Panc1 (cell line): Measurements from ENCODE around the gene UBL5.

ENCODE experiments used
- POLR2AphosphoS5 ChIP-seq: IDR thresholded peaks from 2 replicates; pipeline ENCODE4 v1.6.1; 2012; ENCODE audit warnings: mild to moderate bottlenecking, low read depth, low read length, moderate library complexity
- TF ChIP-seq, protein P1 (sequence below): fragments of 450-650 bp; IDR thresholded peaks from 2 replicates; pipeline ENCODE4 v1.5.1; 2017; ENCODE audit warnings: mild to moderate bottlenecking

DNA sequence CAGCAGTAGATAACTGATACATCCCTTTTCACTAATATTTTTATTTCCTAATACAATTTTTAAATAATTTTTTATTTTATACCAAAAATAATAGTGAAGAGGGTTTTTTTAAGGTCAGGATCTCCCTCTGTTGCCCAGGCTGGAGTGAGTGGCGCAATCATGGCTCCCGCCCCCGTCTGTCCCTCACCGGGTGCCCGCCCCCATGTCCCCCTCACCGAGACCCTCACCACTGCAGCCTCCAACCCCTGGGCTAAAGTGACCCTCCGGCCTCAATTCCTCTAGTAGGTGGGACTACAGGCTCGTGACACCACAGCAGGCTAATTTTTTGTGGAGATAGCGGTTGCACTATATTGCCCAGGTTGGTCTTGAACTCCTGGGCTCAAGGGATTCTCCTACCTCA lies 41.4 kb upstream of the UBL5 start:
- no peak for TF ChIP-seq POLR2AphosphoS5
- TF ChIP-seq, protein P1, sequence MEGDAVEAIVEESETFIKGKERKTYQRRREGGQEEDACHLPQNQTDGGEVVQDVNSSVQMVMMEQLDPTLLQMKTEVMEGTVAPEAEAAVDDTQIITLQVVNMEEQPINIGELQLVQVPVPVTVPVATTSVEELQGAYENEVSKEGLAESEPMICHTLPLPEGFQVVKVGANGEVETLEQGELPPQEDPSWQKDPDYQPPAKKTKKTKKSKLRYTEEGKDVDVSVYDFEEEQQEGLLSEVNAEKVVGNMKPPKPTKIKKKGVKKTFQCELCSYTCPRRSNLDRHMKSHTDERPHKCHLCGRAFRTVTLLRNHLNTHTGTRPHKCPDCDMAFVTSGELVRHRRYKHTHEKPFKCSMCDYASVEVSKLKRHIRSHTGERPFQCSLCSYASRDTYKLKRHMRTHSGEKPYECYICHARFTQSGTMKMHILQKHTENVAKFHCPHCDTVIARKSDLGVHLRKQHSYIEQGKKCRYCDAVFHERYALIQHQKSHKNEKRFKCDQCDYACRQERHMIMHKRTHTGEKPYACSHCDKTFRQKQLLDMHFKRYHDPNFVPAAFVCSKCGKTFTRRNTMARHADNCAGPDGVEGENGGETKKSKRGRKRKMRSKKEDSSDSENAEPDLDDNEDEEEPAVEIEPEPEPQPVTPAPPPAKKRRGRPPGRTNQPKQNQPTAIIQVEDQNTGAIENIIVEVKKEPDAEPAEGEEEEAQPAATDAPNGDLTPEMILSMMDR = no peak
